Ascending aorta (tissue), 2 donors: ENCODE data around the gene IFNL1. TPM values are rescaled to one million over a fixed set of nuclear protein-coding genes. Genes with fewer than 3 reads are reported as not detected.

Experiments used
- DNase-seq, 2 donors: peaks; one replicate each; pipeline ENCODE4 v3.0.0-alpha.2; 2019; ENCODE audit warnings: low spot score in 2 of 2
- H3K27ac ChIP-seq, 2 donors: fragments of 200-600 bp; sonication (generic); one replicate each; pipeline ENCODE4 v1.5.1; 2016 to 2017; ENCODE audit warnings: mild to moderate bottlenecking in 1 of 2
- H3K27me3 ChIP-seq: fragments of 200-600 bp; sonication (generic); one replicate; pipeline ENCODE4 v1.5.1; 2017
- H3K36me3 ChIP-seq, 2 donors: fragments of 200-600 bp; sonication (generic); one replicate each; pipeline ENCODE4 v1.5.1; 2016
- H3K4me1 ChIP-seq, 2 donors: fragments of 200-600 bp; sonication (generic); one replicate each; pipeline ENCODE4 v1.5.1; 2016 to 2017; ENCODE audit warnings: mild to moderate bottlenecking in 1 of 2
- H3K4me3 ChIP-seq, 2 donors: fragments of 200-600 bp; sonication (generic); one replicate each; pipeline ENCODE4 v1.5.1; 2016 to 2017; ENCODE audit warnings: mild to moderate bottlenecking in 1 of 2
- H3K9me3 ChIP-seq, 2 donors: fragments of 200-600 bp; sonication (generic); one replicate each; pipeline ENCODE4 v1.5.1; 2016
- intact Hi-C: fragments of 100-400 bp; cut with DNase I; formaldehyde crosslinking; loops from one replicate; pipeline ENCODE4 v1.15.1; 2023
- total RNA-seq: library from RNA; depleted of rRNA; stranded (reverse); fragments of >200 nt; gene quantifications from one replicate; pipeline ENCODE4 v1.1.0, GENCODE V29; 2016
- TF ChIP-seq, protein P1 (sequence below), 3 experiments: fragments of 200-600 bp in 2 of 3; fragments of 450-650 bp in 1 of 3; sonication (generic) in 2 of 3; IDR thresholded peaks; one replicate each; pipeline ENCODE4 v1.5.1; 2016 to 2019; ENCODE audit warnings: antibody characterized with exemption in 3 of 3, mild to moderate bottlenecking in 1 of 3, moderate library complexity in 1 of 3

The IFNL1 gene
- total RNA-seq, 1 donor from 2014 or later = not detected

DNA sequence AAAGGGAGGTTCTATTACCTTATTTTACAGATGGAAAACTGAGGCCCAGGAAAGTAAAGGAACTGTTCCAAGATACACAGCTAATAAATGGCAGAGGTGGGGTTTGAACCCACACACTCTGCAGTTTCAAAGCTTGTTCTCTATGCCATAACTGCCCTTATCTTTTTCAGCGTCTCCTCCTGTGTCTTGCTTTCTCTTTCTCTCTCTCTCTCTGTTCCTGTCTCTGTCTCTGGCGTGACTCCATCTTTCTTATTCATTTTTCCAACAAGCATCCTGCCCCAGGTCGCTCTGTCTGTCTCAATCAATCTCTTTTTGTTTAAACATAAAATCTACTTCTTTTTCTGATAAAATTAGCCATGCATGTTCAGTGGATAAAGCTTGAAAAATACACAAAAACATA lies 44.4 kb upstream of the IFNL1 start:
- no peak for DNase-seq
- no peaks in the 10 kb centered on the region for H3K9me3 ChIP-seq
- intact Hi-C loops = no loop called here

DNA sequence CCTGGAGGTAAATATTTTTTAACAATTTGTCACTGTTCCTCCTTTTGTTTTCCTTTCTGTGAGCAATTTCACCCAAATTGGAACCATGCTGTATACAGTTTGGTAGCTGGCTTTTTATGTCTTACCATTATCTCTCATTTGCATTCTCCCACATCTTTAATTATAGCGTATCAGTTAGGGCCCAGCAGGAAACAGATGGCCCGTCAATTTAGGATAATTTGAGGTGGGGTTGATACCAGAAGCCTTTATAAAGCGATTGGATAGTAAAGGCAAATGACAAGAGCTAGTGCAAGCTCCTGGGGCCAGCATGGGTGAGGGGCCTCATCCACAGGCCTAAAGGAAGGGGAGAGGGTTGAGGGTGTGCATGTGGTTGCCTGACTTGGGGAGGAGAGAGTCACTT lies 43.7 kb upstream of the IFNL1 start:
- no peak overlapping the region for H3K4me3 ChIP-seq
- TF ChIP-seq, protein P1, sequence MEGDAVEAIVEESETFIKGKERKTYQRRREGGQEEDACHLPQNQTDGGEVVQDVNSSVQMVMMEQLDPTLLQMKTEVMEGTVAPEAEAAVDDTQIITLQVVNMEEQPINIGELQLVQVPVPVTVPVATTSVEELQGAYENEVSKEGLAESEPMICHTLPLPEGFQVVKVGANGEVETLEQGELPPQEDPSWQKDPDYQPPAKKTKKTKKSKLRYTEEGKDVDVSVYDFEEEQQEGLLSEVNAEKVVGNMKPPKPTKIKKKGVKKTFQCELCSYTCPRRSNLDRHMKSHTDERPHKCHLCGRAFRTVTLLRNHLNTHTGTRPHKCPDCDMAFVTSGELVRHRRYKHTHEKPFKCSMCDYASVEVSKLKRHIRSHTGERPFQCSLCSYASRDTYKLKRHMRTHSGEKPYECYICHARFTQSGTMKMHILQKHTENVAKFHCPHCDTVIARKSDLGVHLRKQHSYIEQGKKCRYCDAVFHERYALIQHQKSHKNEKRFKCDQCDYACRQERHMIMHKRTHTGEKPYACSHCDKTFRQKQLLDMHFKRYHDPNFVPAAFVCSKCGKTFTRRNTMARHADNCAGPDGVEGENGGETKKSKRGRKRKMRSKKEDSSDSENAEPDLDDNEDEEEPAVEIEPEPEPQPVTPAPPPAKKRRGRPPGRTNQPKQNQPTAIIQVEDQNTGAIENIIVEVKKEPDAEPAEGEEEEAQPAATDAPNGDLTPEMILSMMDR (IDR thresholded peaks at IDR 0.05) = no peak
- no peak overlapping the region for H3K27ac ChIP-seq
- H3K4me1 ChIP-seq = no peaks in the 10 kb centered on the region
- no peaks in the 10 kb centered on the region for H3K36me3 ChIP-seq
- no peak for DNase-seq
- H3K9me3 ChIP-seq = no peaks in the 10 kb centered on the region
- H3K27me3 ChIP-seq = peaks cover 12% of the 10 kb centered on the region
- intact Hi-C loops = no loop called here

More for the DNA sequence above, 44.4 kb upstream of the IFNL1 start:
- Histone ChIP-seq H3K36me3 (no peaks in the 10 kb centered on the region), H3K27ac (no peak overlapping the region), H3K27me3 (peaks cover 12% of the 10 kb centered on the region), H3K4me1 (no peaks in the 10 kb centered on the region), H3K4me3 (no peak overlapping the region)
- TF ChIP-seq, protein P1 (IDR thresholded peaks at IDR 0.05) = no peak

DNA sequence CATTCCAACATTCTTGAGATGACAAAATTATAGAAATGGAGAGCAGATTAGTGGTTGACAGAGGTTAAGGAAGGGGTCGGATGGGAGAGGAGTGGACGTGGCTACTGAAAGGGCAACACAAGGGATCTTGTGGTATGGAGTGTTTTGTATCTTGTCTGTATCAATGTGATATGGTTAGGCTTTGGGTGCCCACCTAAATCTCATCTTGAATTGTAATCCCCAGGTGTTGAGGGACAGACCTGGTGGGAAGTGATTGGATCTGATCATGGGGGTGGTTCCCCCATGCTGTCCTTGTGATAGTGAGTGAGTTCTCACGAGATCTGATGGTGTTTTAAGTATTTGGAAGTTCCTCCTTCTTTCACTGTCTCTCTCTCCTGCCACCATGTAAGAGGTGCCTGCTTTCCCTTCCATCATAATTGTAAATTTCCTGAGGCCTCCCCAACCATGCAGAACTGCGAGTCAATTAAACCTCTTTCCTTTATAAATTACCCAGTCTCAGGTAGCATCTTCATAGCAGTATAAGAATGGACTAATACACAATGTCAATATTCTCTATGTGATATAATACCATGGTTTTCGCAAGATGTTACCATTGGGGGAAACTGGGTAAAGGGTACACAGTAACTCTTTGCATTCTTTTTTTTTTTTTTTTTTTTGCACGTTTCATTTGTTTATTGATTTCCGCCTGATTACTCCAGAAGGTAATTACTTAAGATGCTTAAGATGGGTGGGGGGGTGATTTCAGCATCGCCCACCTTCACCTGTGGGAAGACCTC lies 42.6 kb upstream of the IFNL1 start:
- no peaks in the 10 kb centered on the region for H3K4me1 ChIP-seq
- no peak overlapping the region for H3K27ac ChIP-seq
- intact Hi-C loops = no loop called here
- H3K4me3 ChIP-seq = no peak overlapping the region
- no peaks in the 10 kb centered on the region for H3K36me3 ChIP-seq
- no peak for DNase-seq
- TF ChIP-seq, protein P1 (IDR thresholded peaks at IDR 0.05) = no peak
- H3K27me3 ChIP-seq = peaks cover 2% of the 10 kb centered on the region
- H3K9me3 ChIP-seq = no peaks in the 10 kb centered on the region

DNA sequence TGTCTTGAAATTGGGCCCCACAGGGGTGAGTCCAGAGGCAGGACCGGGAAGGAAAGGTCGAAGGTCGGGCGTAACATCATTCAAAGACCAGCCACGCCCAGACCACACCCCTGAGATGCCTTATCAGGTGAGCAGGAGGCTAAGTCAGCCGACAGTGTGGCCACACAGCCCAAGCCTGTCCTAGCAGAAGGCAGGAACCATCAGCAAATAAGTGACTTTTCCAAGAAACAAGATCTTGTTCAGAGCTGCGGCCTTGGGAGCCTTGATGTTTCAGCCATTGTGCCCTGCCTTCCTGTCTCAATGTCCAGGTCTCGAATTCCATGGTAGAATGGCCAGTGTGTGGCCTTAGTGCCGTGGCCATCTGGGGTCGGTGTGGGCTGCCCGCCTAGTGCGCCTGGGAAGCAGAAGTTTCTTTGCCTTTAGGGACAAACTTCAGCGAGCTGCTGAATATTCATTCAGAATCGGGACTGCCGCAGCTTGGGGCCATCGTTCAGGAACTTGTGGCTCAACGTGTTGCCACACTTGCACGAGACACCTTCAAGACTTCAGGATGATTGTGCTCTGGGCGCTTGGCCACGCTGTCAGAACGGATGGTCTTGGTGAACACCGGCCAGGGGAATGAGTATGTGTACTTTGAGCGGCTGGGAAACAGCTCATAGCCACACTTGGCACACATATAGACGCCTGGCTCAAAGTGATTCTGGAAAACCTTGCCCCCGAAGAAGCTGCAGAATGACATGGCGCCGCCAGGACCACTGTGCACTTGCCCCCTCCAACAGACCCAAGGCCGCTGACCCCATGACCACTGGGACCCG lies 41.5 kb upstream of the IFNL1 start:
- Histone ChIP-seq H3K4me3 (no peak overlapping the region), H3K27ac (no peak overlapping the region), H3K9me3 (no peaks in the 10 kb centered on the region), H3K4me1 (no peaks in the 10 kb centered on the region), H3K27me3 (no peaks in the 10 kb centered on the region), H3K36me3 (no peaks in the 10 kb centered on the region)
- TF ChIP-seq, protein P1 (IDR thresholded peaks at IDR 0.05) = no peak
- DNase-seq = no peak
- intact Hi-C loops = no loop called here

DNA sequence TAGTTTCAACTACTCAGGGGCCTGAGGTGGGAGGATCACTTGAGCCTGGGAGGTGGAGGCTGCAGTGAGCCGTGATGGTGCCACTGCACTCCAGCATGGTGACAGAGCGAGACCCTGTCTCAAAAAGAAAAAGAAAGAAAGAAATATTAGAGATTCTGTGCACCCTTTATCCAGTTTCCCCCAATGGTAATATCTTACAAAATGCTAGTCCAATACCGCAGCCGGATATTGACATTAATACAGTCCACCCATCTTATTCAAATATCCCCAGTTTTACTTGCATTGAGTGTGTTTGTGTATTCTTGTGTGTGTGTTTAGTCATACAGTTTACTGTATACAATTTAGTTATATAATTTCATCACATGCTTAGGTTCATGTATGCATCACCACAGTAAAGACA lies 39.0 kb upstream of the IFNL1 start:
- Histone ChIP-seq H3K27ac (no peak overlapping the region), H3K36me3 (no peaks in the 10 kb centered on the region), H3K4me3 (no peak overlapping the region), H3K27me3 (no peaks in the 10 kb centered on the region), H3K9me3 (no peaks in the 10 kb centered on the region), H3K4me1 (no peaks in the 10 kb centered on the region)
- intact Hi-C loops = no loop called here
- TF ChIP-seq, protein P1 (IDR thresholded peaks at IDR 0.05) = no peak
- DNase-seq = no peak
